ENCODE data around the gene PRR20E.
"Not testable (repeated sequence)": the region's sequence is repeated elsewhere in the genome, so short reads cannot be mapped to it uniquely, and the experiment has no call there.

Gene PRR20E

DNA sequence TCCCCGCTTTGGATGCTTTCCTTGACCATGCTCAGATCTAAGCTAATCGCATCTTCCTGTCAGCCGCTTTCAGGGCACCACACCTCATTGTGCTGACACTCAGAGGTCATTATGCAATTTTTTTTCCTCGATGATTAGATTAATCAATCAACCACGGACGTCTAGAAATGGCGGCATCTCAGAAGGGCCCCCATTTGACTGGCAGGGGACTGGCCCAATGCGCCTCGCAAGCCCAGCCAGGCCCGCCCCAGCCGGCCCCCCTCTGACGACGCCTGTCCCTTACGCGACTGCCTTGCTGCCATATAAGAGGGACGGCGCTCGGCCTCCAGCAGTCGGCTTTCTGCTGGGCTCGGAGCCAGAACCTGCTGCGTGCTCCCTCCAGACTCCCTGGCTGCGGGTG, 13.2 kb upstream of the PRR20E start, which contains the start of gene PRR20C:
TSS of gene PRR20C (plus strand) at position 301 of the 400 bp plus-strand sequence. CDS start 387 bp downstream, outside the sequence.
- not testable (repeated sequence) for H3K27me3 ChIP-seq (ENCODE audit: control insufficient read depth in 1 of 2, insufficient read depth in 2 of 2, low read length in 2 of 2); H3K9me3 ChIP-seq (ENCODE audit: control insufficient read depth in 1 of 2, low read length in 2 of 2); H3K36me3 ChIP-seq (ENCODE audit: control insufficient read depth in 1 of 2, insufficient read depth in 2 of 2, low read length in 2 of 2); H3K27ac ChIP-seq (ENCODE audit: low read depth, low read length); H3K4me3 ChIP-seq (ENCODE audit: low read depth in 1 of 2, low read length in 2 of 2); H3K9ac ChIP-seq (ENCODE audit: low read depth in 1 of 2, low read length in 2 of 2); H3K4me1 ChIP-seq (ENCODE audit: control insufficient read depth in 1 of 2, insufficient read depth in 2 of 2, low read length in 2 of 2)

DNA sequence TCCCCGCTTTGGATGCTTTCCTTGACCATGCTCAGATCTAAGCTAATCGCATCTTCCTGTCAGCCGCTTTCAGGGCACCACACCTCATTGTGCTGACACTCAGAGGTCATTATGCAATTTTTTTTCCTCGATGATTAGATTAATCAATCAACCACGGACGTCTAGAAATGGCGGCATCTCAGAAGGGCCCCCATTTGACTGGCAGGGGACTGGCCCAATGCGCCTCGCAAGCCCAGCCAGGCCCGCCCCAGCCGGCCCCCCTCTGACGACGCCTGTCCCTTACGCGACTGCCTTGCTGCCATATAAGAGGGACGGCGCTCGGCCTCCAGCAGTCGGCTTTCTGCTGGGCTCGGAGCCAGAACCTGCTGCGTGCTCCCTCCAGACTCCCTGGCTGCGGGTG, 6.7 kb upstream of the PRR20E start, which contains the start of gene PRR20D:
TSS of gene PRR20D (plus strand) at position 301 of the 400 bp plus-strand sequence. CDS start 387 bp downstream, outside the sequence.
- not testable (repeated sequence) for H3K9me3 ChIP-seq (ENCODE audit: control insufficient read depth in 1 of 2, low read length in 2 of 2); H3K4me1 ChIP-seq (ENCODE audit: control insufficient read depth in 1 of 2, insufficient read depth in 2 of 2, low read length in 2 of 2); H3K9ac ChIP-seq (ENCODE audit: low read depth in 1 of 2, low read length in 2 of 2); H3K36me3 ChIP-seq (ENCODE audit: control insufficient read depth in 1 of 2, insufficient read depth in 2 of 2, low read length in 2 of 2); H3K27me3 ChIP-seq (ENCODE audit: control insufficient read depth in 1 of 2, insufficient read depth in 2 of 2, low read length in 2 of 2); H3K4me3 ChIP-seq (ENCODE audit: low read depth in 1 of 2, low read length in 2 of 2); H3K27ac ChIP-seq (ENCODE audit: low read depth, low read length)

DNA sequence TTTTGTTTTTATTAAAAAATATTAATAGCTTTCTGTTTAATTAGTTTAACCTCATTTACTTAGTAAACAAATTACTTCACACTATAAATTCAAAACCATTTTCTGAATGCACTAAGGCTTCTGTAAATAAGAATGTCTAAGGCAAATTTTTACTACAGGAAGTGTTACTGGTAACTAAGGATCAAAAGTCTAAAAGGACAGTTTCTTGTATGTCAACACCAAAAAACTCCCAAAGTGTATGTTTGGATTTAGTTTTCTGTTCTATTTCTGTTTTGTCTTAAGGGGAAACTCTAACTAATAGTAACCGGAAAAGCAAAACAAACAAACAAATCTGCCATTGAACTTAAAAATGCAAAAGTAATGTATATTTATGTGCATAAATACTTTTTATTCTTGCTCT, 24.7 kb downstream of the PRR20E start:
- Histone ChIP-seq H3K9ac (ENCODE audit: low read depth in 1 of 2, low read length in 2 of 2) (no peak overlapping the region), H3K4me1 (ENCODE audit: control insufficient read depth in 1 of 2, insufficient read depth in 2 of 2, low read length in 2 of 2) (no peaks in the 10 kb centered on the region), H3K9me3 (ENCODE audit: control insufficient read depth in 1 of 2, low read length in 2 of 2) (peaks cover 0 to 5% of the 10 kb centered on the region in 2 donors), H3K27me3 (ENCODE audit: control insufficient read depth in 1 of 2, insufficient read depth in 2 of 2, low read length in 2 of 2) (no peaks in the 10 kb centered on the region), H3K4me3 (ENCODE audit: low read depth in 1 of 2, low read length in 2 of 2) (no peak overlapping the region), H3K36me3 (ENCODE audit: control insufficient read depth in 1 of 2, insufficient read depth in 2 of 2, low read length in 2 of 2) (no peaks in the 10 kb centered on the region), H3K27ac (ENCODE audit: low read depth, low read length) (no peak overlapping the region)

- Histone ChIP-seq H3K36me3 (ENCODE audit: control insufficient read depth in 1 of 2, insufficient read depth in 2 of 2, low read length in 2 of 2) (no peaks in the 10 kb centered on the region), H3K9me3 (ENCODE audit: control insufficient read depth in 1 of 2, low read length in 2 of 2) (peaks cover 0 to 5% of the 10 kb centered on the region in 2 donors), H3K9ac (ENCODE audit: low read depth in 1 of 2, low read length in 2 of 2) (no peak overlapping the region), H3K4me1 (ENCODE audit: control insufficient read depth in 1 of 2, insufficient read depth in 2 of 2, low read length in 2 of 2) (no peaks in the 10 kb centered on the region), H3K27me3 (ENCODE audit: control insufficient read depth in 1 of 2, insufficient read depth in 2 of 2, low read length in 2 of 2) (no peaks in the 10 kb centered on the region), H3K4me3 (ENCODE audit: low read depth in 1 of 2, low read length in 2 of 2) (no peak overlapping the region), H3K27ac (ENCODE audit: low read depth, low read length) (no peak overlapping the region)
These were observed 46.0 kb downstream of the PRR20E start for GRCh38 chr13:57212989-57213388.

All from duodenal mucosa (tissue), 2 donors.